ES-I3 (cell line): ENCODE measurements around the gene TCF12.
"Not testable (repeated sequence)": the region's sequence is repeated elsewhere in the genome, so short reads cannot be mapped to it uniquely, and the experiment has no call there.

Experiments used
- H3K36me3 ChIP-seq: 2 replicates; pipeline ENCODE4 v1.6.1; 2013; ENCODE audit warnings: mild to moderate bottlenecking, low read length, control low read depth, moderate library complexity; ENCODE audit not compliant: insufficient read depth
- H3K4me1 ChIP-seq: 2 replicates; pipeline ENCODE4 v1.6.1; 2013; ENCODE audit warnings: mild to moderate bottlenecking, control low read depth, low read length; ENCODE audit not compliant: insufficient read depth
- H3K9ac ChIP-seq: 2 replicates; pipeline ENCODE4 v1.6.1; 2013; ENCODE audit warnings: low read depth, mild to moderate bottlenecking, low read length, moderate library complexity
- H3K9me3 ChIP-seq: 2 replicates; pipeline ENCODE4 v1.6.1; 2013; ENCODE audit warnings: mild to moderate bottlenecking, low read length, moderate library complexity; ENCODE audit not compliant: control insufficient read depth, insufficient read depth

TCF12 gene

GRCh38 chr15:57090496-57090859 lies 172.0 kb downstream of the TCF12 start:
- H3K36me3 ChIP-seq: no peaks in the 10 kb centered on the region; the same call in 1 of the 2 replicates
- H3K4me1 ChIP-seq: no peaks in the 10 kb centered on the region
- no peak overlapping the region for H3K9ac ChIP-seq
- H3K9me3 ChIP-seq: no peaks in the 10 kb centered on the region

DNA sequence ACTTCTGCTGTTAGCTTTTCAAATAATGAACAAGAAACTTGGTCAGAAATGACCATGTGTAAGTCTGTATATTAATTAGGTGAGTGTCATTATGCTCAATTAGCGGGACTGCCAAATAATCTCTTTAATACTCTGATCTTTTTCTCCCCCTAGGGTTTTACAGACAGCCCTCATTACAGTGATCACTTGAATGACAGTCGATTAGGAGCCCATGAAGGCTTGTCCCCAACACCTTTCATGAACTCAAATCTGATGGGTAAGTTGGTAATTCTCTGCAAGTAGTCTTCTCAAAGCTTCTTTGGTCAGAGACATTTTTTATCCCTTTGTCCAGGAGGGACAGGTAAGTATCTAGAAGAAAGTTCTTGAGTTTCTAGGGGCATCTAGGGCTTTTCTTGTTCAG lies 173.2 kb downstream of the TCF12 start:
- Histone ChIP-seq H3K36me3 (no peaks in the 10 kb centered on the region; the same call in 1 of the 2 replicates), H3K9ac (no peak overlapping the region), H3K4me1 (no peaks in the 10 kb centered on the region), H3K9me3 (no peaks in the 10 kb centered on the region)

DNA sequence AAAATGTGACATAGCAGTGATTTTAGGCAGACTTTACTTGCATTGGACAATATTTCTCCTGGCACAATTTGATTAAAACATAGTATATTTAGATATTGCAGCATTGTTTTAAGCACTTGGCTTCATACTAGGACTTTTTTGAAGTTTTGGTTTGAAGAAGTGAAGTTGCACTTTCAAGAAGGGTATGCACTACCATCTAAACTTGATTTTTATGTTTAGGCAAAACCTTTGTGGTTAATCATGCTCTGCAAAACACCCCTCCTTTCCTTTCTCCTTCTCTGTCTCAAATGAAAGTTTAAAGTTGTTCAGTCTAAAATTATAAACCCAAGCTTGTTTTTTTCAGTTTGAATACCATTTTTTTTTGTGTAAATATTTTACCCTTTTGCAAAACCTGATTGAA lies 173.8 kb downstream of the TCF12 start:
- Histone ChIP-seq H3K36me3 (no peaks in the 10 kb centered on the region; the same call in 1 of the 2 replicates), H3K9ac (no peak overlapping the region), H3K4me1 (no peaks in the 10 kb centered on the region), H3K9me3 (no peaks in the 10 kb centered on the region)

GRCh38 chr15:57094321-57095257 lies 176.1 kb downstream of the TCF12 start:
- no peak overlapping the region for H3K9ac ChIP-seq
- H3K4me1 ChIP-seq: no peaks in the 10 kb centered on the region

DNA sequence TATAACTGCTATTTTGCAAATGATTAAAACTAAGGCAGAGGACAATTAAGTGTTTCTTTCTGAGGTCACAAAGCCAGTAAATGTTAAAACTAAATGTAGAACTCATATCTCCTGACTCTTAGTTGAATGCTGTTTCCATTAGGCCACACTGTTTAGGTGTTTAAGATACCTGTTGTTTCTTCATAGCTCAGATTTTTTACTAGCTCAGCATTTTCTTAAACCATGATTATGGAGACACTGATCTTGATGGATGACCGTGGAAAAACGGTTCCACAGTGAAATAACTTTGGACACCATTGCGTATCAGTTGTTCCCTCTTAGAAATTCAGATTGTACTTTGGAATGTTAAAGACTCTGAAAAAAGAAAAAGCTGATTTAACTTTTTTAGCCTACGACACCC lies 177.5 kb downstream of the TCF12 start:
- Histone ChIP-seq H3K9me3 (no peaks in the 10 kb centered on the region), H3K36me3 (no peaks in the 10 kb centered on the region; the same call in none of the 2 replicates), H3K4me1 (no peaks in the 10 kb centered on the region), H3K9ac (no peak overlapping the region)

More at GRCh38 chr15:57094321-57095257, 176.1 kb downstream of the TCF12 start:
- Histone ChIP-seq H3K9me3 (no peaks in the 10 kb centered on the region), H3K36me3 (no peaks in the 10 kb centered on the region; the same call in 1 of the 2 replicates)

- no peaks in the 10 kb centered on the region for H3K9me3 ChIP-seq
- no peaks in the 10 kb centered on the region; the same call in none of the 2 replicates for H3K36me3 ChIP-seq
- H3K4me1 ChIP-seq: no peaks in the 10 kb centered on the region
- no peak overlapping the region for H3K9ac ChIP-seq
Observed at GRCh38 chr15:57097246-57097645, 178.8 kb downstream of the TCF12 start.

DNA sequence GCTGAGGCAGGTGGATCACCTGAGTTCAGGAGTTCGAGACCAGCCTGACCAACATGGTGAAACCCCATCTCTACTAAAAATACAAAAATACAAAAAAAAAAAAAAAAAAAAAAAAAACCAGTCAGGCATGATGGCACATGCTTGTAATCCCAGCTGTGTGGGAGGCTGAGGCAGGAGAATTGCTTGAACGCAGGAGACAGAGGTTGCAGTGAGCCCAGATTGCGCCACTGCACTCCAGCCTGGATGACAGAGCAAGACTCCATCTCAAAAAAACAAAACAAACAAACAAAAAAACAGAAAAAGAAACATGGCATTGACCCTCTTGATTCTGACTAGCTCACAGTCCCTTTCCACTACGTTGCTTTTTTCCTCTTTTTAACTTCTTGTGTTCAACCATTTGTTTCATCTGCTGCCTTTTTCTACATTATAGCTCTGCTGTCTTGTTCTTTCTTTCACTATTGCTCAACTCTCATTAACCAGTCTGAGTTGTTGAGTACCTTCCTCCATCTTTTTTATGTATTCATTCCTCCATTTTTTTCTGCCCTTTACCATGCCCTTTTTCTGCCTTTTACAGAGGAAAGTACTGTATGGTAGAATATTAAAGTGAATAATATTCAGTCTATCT lies 179.6 kb downstream of the TCF12 start:
- not testable (repeated sequence) for H3K36me3 ChIP-seq, H3K9ac ChIP-seq, H3K4me1 ChIP-seq, H3K9me3 ChIP-seq

DNA sequence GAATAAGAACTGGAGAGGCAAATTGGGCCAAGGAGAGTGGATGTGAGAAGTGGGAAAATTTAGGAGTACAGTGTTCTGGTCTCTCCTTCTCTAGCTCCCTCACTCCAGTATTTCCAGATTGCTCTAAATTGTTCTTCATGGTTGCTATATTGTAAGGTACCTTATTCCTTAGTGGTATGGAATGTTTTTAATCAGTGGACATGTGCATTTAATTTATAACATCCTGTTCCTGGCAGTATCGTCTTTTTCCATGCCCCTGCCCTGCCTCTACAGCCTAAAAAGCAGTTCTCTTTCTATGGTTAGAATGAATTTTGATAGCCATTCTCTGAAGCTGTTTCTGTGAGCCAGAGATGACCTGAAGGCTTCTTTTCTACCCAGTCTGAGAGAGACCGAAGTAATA lies 180.5 kb downstream of the TCF12 start:
- Histone ChIP-seq H3K36me3 (no peaks in the 10 kb centered on the region; the same call in 1 of the 2 replicates), H3K9me3 (no peaks in the 10 kb centered on the region), H3K9ac (no peak overlapping the region), H3K4me1 (no peaks in the 10 kb centered on the region)

- Histone ChIP-seq H3K36me3 (no peaks in the 10 kb centered on the region; the same call in 1 of the 2 replicates), H3K9ac (no peak overlapping the region), H3K9me3 (no peaks in the 10 kb centered on the region), H3K4me1 (no peaks in the 10 kb centered on the region)
Observed at GRCh38 chr15:57100136-57100539, 181.7 kb downstream of the TCF12 start.

DNA sequence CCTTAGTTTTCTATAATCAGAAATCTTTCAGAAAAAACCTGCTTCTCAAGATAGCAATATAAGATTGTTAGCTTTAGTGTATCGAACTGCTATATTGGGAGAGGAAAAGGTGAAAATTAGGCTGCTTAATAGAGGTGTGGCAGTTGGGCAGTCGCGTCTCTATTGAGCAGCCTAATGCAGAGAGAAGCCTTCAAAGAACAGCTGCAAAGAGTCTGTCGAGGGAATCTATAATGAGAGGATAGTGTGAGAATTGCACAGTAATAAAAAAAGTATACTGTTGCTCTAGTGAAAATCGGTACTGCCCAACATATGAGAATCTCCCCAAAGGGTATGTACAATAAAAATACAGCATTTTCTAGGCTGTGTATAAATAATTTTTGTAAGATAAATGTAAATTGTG lies 184.4 kb downstream of the TCF12 start:
- no peaks in the 10 kb centered on the region for H3K4me1 ChIP-seq
- no peaks in the 10 kb centered on the region; the same call in 1 of the 2 replicates for H3K36me3 ChIP-seq
- H3K9ac ChIP-seq: no peak overlapping the region
- no peaks in the 10 kb centered on the region for H3K9me3 ChIP-seq

DNA sequence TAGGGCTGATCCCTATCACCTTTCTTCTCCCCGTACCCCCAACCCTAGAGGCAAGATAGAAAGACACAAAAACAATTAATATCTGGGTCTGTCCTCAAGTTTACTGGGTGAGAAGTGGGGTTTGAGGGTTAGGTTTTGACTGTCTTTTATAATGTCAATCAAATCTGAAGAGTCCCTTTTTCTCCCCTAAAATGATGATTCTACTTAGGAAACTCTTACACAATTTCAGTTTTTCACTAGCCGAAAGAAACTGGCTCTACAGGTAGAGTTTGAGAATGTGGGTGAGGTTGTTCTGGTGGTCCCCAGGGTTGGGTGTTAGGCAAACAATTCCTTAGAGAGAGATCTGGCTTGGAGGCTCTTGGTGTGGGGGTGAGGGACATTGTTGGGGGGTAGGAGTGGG lies 189.9 kb downstream of the TCF12 start:
- H3K9me3 ChIP-seq: no peaks in the 10 kb centered on the region
- H3K9ac ChIP-seq: no peak overlapping the region
- peaks cover 7% of the 10 kb centered on the region; the same call in 1 of the 2 replicates for H3K4me1 ChIP-seq
- H3K36me3 ChIP-seq: no peaks in the 10 kb centered on the region

DNA sequence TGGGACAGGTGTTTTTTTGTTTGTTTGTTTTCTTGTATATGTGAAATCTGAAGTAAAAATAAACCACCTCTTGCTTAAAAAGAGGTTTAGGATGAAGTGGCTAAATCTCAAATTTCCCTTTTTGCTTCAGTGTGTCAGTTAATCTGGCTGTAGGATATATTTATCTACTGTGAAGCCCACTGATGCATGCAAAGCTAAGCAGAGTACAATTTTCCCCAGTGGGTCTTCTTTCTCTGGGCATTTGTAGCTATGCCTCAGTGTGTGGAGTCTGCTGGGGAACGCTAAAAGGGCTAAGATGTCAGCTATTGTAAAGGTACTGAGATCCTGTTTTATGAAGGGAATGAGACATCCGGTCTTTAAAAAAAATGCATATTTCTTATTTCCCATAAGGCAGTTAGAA lies 190.6 kb downstream of the TCF12 start:
- H3K36me3 ChIP-seq: no peaks in the 10 kb centered on the region
- peaks cover 10% of the 10 kb centered on the region; the same call in 1 of the 2 replicates for H3K4me1 ChIP-seq
- H3K9me3 ChIP-seq: no peaks in the 10 kb centered on the region
- no peak overlapping the region for H3K9ac ChIP-seq

GRCh38 chr15:57111002-57111401 lies 192.6 kb downstream of the TCF12 start:
- no peak overlapping the region for H3K9ac ChIP-seq
- H3K36me3 ChIP-seq: no peaks in the 10 kb centered on the region
- no peaks in the 10 kb centered on the region for H3K9me3 ChIP-seq
- peaks cover 10% of the 10 kb centered on the region; the same call in 1 of the 2 replicates for H3K4me1 ChIP-seq

GRCh38 chr15:57112178-57112577 lies 193.7 kb downstream of the TCF12 start:
- Histone ChIP-seq H3K9me3 (no peaks in the 10 kb centered on the region), H3K9ac (no peak overlapping the region), H3K36me3 (no peaks in the 10 kb centered on the region), H3K4me1 (peaks cover 10% of the 10 kb centered on the region; the same call in 1 of the 2 replicates)

GRCh38 chr15:57114070-57114469 lies 195.6 kb downstream of the TCF12 start:
- no peaks in the 10 kb centered on the region for H3K36me3 ChIP-seq
- peaks cover 25% of the 10 kb centered on the region for H3K4me1 ChIP-seq
- H3K9ac ChIP-seq: no peak overlapping the region
- no peaks in the 10 kb centered on the region for H3K9me3 ChIP-seq
